ENCODE results near the gene AP2A2. TPM values are rescaled to one million over a fixed set of nuclear protein-coding genes. Genes with fewer than 3 reads are reported as not detected.

Gene AP2A2
- total RNA-seq, 1 experiment from 2014 or later, result 47.1 TPM

- TF ChIP-seq ZNF281 (CRISPR knock-in tag; IDR thresholded peaks at IDR 0.05), result no peak
- TF ChIP-seq ERG (CRISPR knock-in tag; IDR thresholded peaks at IDR 0.05), result no peak
- no peak for TF ChIP-seq TP53 (CRISPR knock-in tag; IDR thresholded peaks at IDR 0.05)
- no peak for TF ChIP-seq ELF4 (CRISPR knock-in tag; IDR thresholded peaks at IDR 0.05; ENCODE audit: low read depth)
- no peak for TF ChIP-seq NFYB (CRISPR knock-in tag; conservative IDR thresholded peaks at IDR 0.05; ENCODE audit: low read depth)
- TF ChIP-seq FOXK1 (CRISPR knock-in tag; IDR thresholded peaks at IDR 0.05), result no peak
- no peak for TF ChIP-seq NFATC4 (CRISPR knock-in tag; IDR thresholded peaks at IDR 0.05)
Measured at GRCh38 chr11:900545-900944, 25.1 kb upstream of the AP2A2 start (continued).

GRCh38 chr11:901452-902061, 24.1 kb upstream of the AP2A2 start:
- CTCF ChIA-PET, result no interaction called here
- Mint-ChIP-seq H3K4me3 (no peak overlapping the region), H3K4me1 (no peaks in the 10 kb centered on the region), H3K27me3 (ENCODE audit: low read depth) (no peaks in the 10 kb centered on the region), H3K36me3 (peaks cover 47% of the 10 kb centered on the region), H3K9me3 (no peaks in the 10 kb centered on the region), H3K27ac (peak overlapping the region; percentile 63)
- POLR2A ChIA-PET, result no interaction called here
- TF ChIP-seq TEAD4 (CRISPR knock-in tag; IDR thresholded peaks at IDR 0.05) (no peak), ZNF423 (CRISPR knock-in tag; IDR thresholded peaks at IDR 0.05) (no peak), OVOL2 (CRISPR knock-in tag; IDR thresholded peaks at IDR 0.05; ENCODE audit: borderline replicate concordance) (no peak), ELF4 (CRISPR knock-in tag; IDR thresholded peaks at IDR 0.05; ENCODE audit: low read depth) (no peak), PRDM15 (CRISPR knock-in tag; IDR thresholded peaks at IDR 0.05) (no peak), NFYB (CRISPR knock-in tag; conservative IDR thresholded peaks at IDR 0.05; ENCODE audit: low read depth) (no peak), CREM (CRISPR knock-in tag; IDR thresholded peaks at IDR 0.05) (no peak), CBFB (CRISPR knock-in tag; IDR thresholded peaks at IDR 0.05; ENCODE audit: low read depth) (no peak), TP53 (CRISPR knock-in tag; IDR thresholded peaks at IDR 0.05) (no peak), ZSCAN18 (CRISPR knock-in tag; IDR thresholded peaks at IDR 0.05) (no peak), ERG (CRISPR knock-in tag; IDR thresholded peaks at IDR 0.05) (no peak), IRF2 (CRISPR knock-in tag; IDR thresholded peaks at IDR 0.05; ENCODE audit: borderline replicate concordance, low read depth) (no peak), FOXJ3 (CRISPR knock-in tag; IDR thresholded peaks at IDR 0.05; ENCODE audit: borderline replicate concordance) (no peak), ZBTB21 (CRISPR knock-in tag; IDR thresholded peaks at IDR 0.05; ENCODE audit: borderline replicate concordance) (no peak), E2F5 (CRISPR knock-in tag; IDR thresholded peaks at IDR 0.05) (no peak), TEAD1 (CRISPR knock-in tag; IDR thresholded peaks at IDR 0.05) (no peak)
- ATAC-seq, result no peak
- DNase-seq (ENCODE audit: low spot score), result no peak

Measured in WTC11 (cell line).